SHP77 (cell line): ENCODE data around the gene KRT81.
"Not testable (repeated sequence)": the region's sequence is repeated elsewhere in the genome, so short reads cannot be mapped to it uniquely, and the experiment has no call there.

Experiments
- DNase-seq, 2 experiments: peaks; one replicate each; lab custom pipeline; 2025; lab: John Stamatoyannopoulos, UW

The KRT81 gene

GRCh38 chr12:52296572-52297215 is 5.4 kb upstream of the KRT81 start:
- DNase-seq: no peak

GRCh38 chr12:52295663-52296062 is 4.3 kb upstream of the KRT81 start:
- DNase-seq: no peak

- DNase-seq: no peak
Observed at GRCh38 chr12:52294803-52295202, 3.5 kb upstream of the KRT81 start.

- no peak for DNase-seq
Observed at GRCh38 chr12:52293926-52294325, 2.6 kb upstream of the KRT81 start.

GRCh38 chr12:52290483-52291134 is 725 bp downstream of the KRT81 start:
- DNase-seq: not testable (repeated sequence)

GRCh38 chr12:52287816-52288805 is 3.2 kb downstream of the KRT81 start:
- DNase-seq: not testable (repeated sequence)

GRCh38 chr12:52286857-52287785 is 4.2 kb downstream of the KRT81 start:
- DNase-seq: not testable (repeated sequence)

- no peak for DNase-seq
Observed at GRCh38 chr12:52285851-52286530, 5.3 kb downstream of the KRT81 start.

- DNase-seq: no peak
Observed at GRCh38 chr12:52285172-52285745, 6.1 kb downstream of the KRT81 start.

GRCh38 chr12:52284562-52285171 is 6.7 kb downstream of the KRT81 start:
- no peak for DNase-seq

GRCh38 chr12:52280796-52281560 is 10.4 kb downstream of the KRT81 start:
- no peak for DNase-seq

- no peak for DNase-seq
Observed at GRCh38 chr12:52280319-52280795, 11.0 kb downstream of the KRT81 start.

GRCh38 chr12:52279422-52280318 is 11.7 kb downstream of the KRT81 start:
- DNase-seq: no peak

- peak; percentile 66 to 74 for DNase-seq
Observed at GRCh38 chr12:52278575-52279421, 12.5 kb downstream of the KRT81 start.

- peak; percentile 37 to 72 for DNase-seq
Observed at GRCh38 chr12:52277486-52278245, 13.7 kb downstream of the KRT81 start.

GRCh38 chr12:52275686-52276085 is 15.6 kb downstream of the KRT81 start:
- DNase-seq: no peak
